H9 (cell line): ENCODE data around the gene DNAJC10. TPM values are rescaled to one million over a fixed set of nuclear protein-coding genes. Genes with fewer than 3 reads are reported as not detected.

Source experiments
- DNase-seq: peaks from one replicate; pipeline ENCODE4 v3.0.0-alpha.2; 2017
- H2AFZ ChIP-seq: one replicate; pipeline ENCODE4 v1.6.1; 2013; ENCODE audit warnings: mild to moderate bottlenecking, low read length, control low read depth, moderate library complexity
- H2AK5ac ChIP-seq: 2 replicates; pipeline ENCODE4 v1.6.1; 2013; ENCODE audit warnings: low read length, control low read depth, mixed read lengths; ENCODE audit not compliant: insufficient read length
- H2BK120ac ChIP-seq: one replicate; pipeline ENCODE4 v1.6.1; 2013; ENCODE audit warnings: low read depth, mild to moderate bottlenecking, low read length, control low read depth, inconsistent platforms; ENCODE audit not compliant: poor library complexity, severe bottlenecking
- H2BK12ac ChIP-seq: 2 replicates; pipeline ENCODE4 v1.6.1; 2013; ENCODE audit warnings: low read length, control low read depth, mixed read lengths, low read depth; ENCODE audit not compliant: insufficient read length
- H2BK15ac ChIP-seq: 2 replicates; pipeline ENCODE4 v1.6.1; 2013; ENCODE audit warnings: low read depth, low read length, control low read depth
- H2BK20ac ChIP-seq: one replicate; pipeline ENCODE4 v1.6.1; 2013; ENCODE audit warnings: low read depth, mild to moderate bottlenecking, low read length, control low read depth, inconsistent platforms; ENCODE audit not compliant: poor library complexity, severe bottlenecking
- H2BK5ac ChIP-seq: 2 replicates; pipeline ENCODE4 v1.6.1; 2013; ENCODE audit warnings: low read length, control low read depth, mixed read lengths; ENCODE audit not compliant: insufficient read length
- H3K14ac ChIP-seq: 2 replicates; pipeline ENCODE4 v1.6.1; 2013; ENCODE audit warnings: low read length, control low read depth; ENCODE audit not compliant: insufficient read depth
- H3K18ac ChIP-seq: 2 replicates; pipeline ENCODE4 v1.6.1; 2013; ENCODE audit warnings: low read depth, mild to moderate bottlenecking, mixed read lengths, low read length, control low read depth; ENCODE audit not compliant: insufficient read length
- H3K23ac ChIP-seq: 2 replicates; pipeline ENCODE4 v1.6.1; 2013; ENCODE audit warnings: low read length, control low read depth, mixed read lengths, low read depth; ENCODE audit not compliant: insufficient read length
- H3K23me2 ChIP-seq: 2 replicates; pipeline ENCODE4 v1.6.1; 2013; ENCODE audit warnings: low read depth, mild to moderate bottlenecking, mixed read lengths, low read length, control low read depth; ENCODE audit not compliant: insufficient read length, poor library complexity, severe bottlenecking
- H3K27ac ChIP-seq: 2 replicates; pipeline ENCODE4 v1.5.1; 2013; ENCODE audit warnings: low read length, control low read depth, mixed read lengths, low read depth; ENCODE audit not compliant: insufficient read length
- H3K27me3 ChIP-seq: 2 replicates; pipeline ENCODE4 v1.6.1; 2013; ENCODE audit warnings: low read length, control low read depth, inconsistent platforms; ENCODE audit not compliant: insufficient read depth
- H3K4ac ChIP-seq: 2 replicates; pipeline ENCODE4 v1.6.1; 2013; ENCODE audit warnings: low read depth, mild to moderate bottlenecking, control low read depth, inconsistent platforms, low read length, moderate library complexity
- H3K4me1 ChIP-seq: 2 replicates; pipeline ENCODE4 v1.6.1; 2013; ENCODE audit warnings: low read length, control low read depth, inconsistent platforms; ENCODE audit not compliant: insufficient read depth
- H3K4me2 ChIP-seq: 2 replicates; pipeline ENCODE4 v1.6.1; 2013; ENCODE audit warnings: low read length, control low read depth, mixed read lengths; ENCODE audit not compliant: insufficient read length, insufficient read depth
- H3K56ac ChIP-seq: 2 replicates; pipeline ENCODE4 v1.6.1; 2013; ENCODE audit warnings: low read depth, mild to moderate bottlenecking, mixed read lengths, low read length, control low read depth; ENCODE audit not compliant: insufficient read length
- H3K79me1 ChIP-seq: 2 replicates; pipeline ENCODE4 v1.6.1; 2013; ENCODE audit warnings: low read depth, mild to moderate bottlenecking, moderate library complexity, low read length, control low read depth, inconsistent platforms; ENCODE audit not compliant: insufficient read depth, poor library complexity, severe bottlenecking
- H3K79me2 ChIP-seq: 2 replicates; pipeline ENCODE4 v1.6.1; 2013; ENCODE audit warnings: low read length, control low read depth, inconsistent platforms; ENCODE audit not compliant: insufficient read depth
- H3K9ac ChIP-seq: 2 replicates; pipeline ENCODE4 v1.6.1; 2013; ENCODE audit warnings: low read length, control low read depth, mixed read lengths; ENCODE audit not compliant: insufficient read length; ENCODE audit errors: extremely low read depth
- H3K9me3 ChIP-seq: one replicate; pipeline ENCODE4 v1.6.1; 2013; ENCODE audit warnings: low read depth, low read length, inconsistent platforms; ENCODE audit not compliant: control insufficient read depth
- H3T11ph ChIP-seq: one replicate; pipeline ENCODE4 v1.6.1; 2013; ENCODE audit warnings: mild to moderate bottlenecking, low read length, control low read depth, inconsistent platforms
- H4K20me1 ChIP-seq: one replicate; pipeline ENCODE4 v1.6.1; 2013; ENCODE audit not compliant: control insufficient read depth, insufficient read length, insufficient read depth
- H4K5ac ChIP-seq: 2 replicates; pipeline ENCODE4 v1.6.1; 2013; ENCODE audit warnings: low read depth, mild to moderate bottlenecking, mixed read lengths, low read length, control low read depth; ENCODE audit not compliant: insufficient read length
- H4K8ac ChIP-seq: replicated peaks from 2 replicates; pipeline ENCODE4 v1.6.1; 2013; ENCODE audit warnings: low read length, control low read depth, mixed read lengths, low read depth; ENCODE audit not compliant: insufficient read length
- H4K91ac ChIP-seq: 2 replicates; pipeline ENCODE4 v1.6.1; 2013; ENCODE audit warnings: low read depth, mild to moderate bottlenecking, moderate library complexity, mixed read lengths, low read length, control low read depth; ENCODE audit not compliant: insufficient read length
- H3K27ac Mint-ChIP-seq, 3 experiments: 2 replicates in 2 of 3; 3 replicates in 1 of 3; pipeline ENCODE4 v1.8.0; 2020 to 2021; ENCODE audit warnings: mixed read lengths in 3 of 3, mild to moderate bottlenecking in 1 of 3, moderate library complexity in 1 of 3
- H3K27me3 Mint-ChIP-seq: 2 replicates; pipeline ENCODE4 v1.8.0; 2021; ENCODE audit warnings: low read depth, mild to moderate bottlenecking, moderate library complexity, mixed read lengths
- H3K36me3 Mint-ChIP-seq, 3 experiments: 2 replicates in 2 of 3; 3 replicates in 1 of 3; pipeline ENCODE4 v1.8.0; 2020 to 2021; ENCODE audit warnings: low read depth in 3 of 3, mixed read lengths in 3 of 3; ENCODE audit not compliant: insufficient read depth in 1 of 3
- H3K4me1 Mint-ChIP-seq, 2 experiments: 2 replicates each; pipeline ENCODE4 v1.8.0; 2020; ENCODE audit warnings: mixed read lengths in 2 of 2
- H3K4me3 Mint-ChIP-seq, 2 experiments: 2 replicates in 1 of 2; 3 replicates in 1 of 2; pipeline ENCODE4 v1.8.0; 2020 to 2021; ENCODE audit warnings: mild to moderate bottlenecking in 2 of 2, mixed read lengths in 2 of 2, moderate library complexity in 1 of 2
- H3K9me3 Mint-ChIP-seq, 2 experiments: 2 replicates in 1 of 2; 3 replicates in 1 of 2; pipeline ENCODE4 v1.8.0; 2020; ENCODE audit warnings: mild to moderate bottlenecking in 2 of 2, mixed read lengths in 2 of 2, moderate library complexity in 1 of 2
- WGBS: extraction: QIAGEN DNeasy Blood & Tissue Kit; methylation state at CpG from one replicate; pipeline ENCODE4 v1.1.7; 2013; ENCODE audit warnings: missing lambda C conversion rate, low lambda C conversion rate, mixed read lengths; ENCODE audit not compliant: insufficient read length; ENCODE audit errors: extremely low coverage; 5-methylcytosine and 5-hydroxymethylcytosine counted together
- total RNA-seq: library from RNA; stranded (reverse); gene quantifications from 2 replicates; pipeline ENCODE4 v1.2.1, GENCODE V29; 2021
- TF ChIP-seq, protein P1 (sequence below): fragments of 200-600 bp; sonication (generic); conservative IDR thresholded peaks from 3 replicates; pipeline ENCODE4 v1.8.0; 2021; ENCODE audit warnings: antibody characterized with exemption, mild to moderate bottlenecking

DNAJC10 gene
- total RNA-seq, 1 experiment from 2014 or later, result 129 TPM

DNA sequence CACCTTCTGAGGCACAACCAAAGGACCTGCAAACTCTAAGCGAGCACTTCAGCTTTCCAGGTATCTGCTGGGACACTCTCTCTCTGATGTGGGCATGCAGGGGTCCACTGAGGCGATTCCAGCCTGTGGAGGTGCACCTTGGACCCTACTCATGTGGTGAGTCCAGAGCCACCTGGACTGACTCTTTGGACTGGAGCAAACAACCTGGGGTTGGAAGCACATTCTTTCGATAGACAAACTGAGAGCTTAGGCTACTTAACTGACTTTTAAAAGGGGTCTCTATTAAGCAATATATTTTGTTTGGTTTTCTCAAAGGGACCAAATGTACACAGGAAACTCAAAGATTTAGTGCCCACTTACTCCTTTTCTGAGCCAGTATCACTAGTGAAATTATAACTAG lies 98.7 kb downstream of the DNAJC10 start:
- no peak overlapping the region for H3K23ac ChIP-seq
- no peak overlapping the region for H2AK5ac ChIP-seq
- Mint-ChIP-seq H3K36me3 (no peaks in the 10 kb centered on the region), H3K4me3 (no peak overlapping the region), H3K9me3 (no peaks in the 10 kb centered on the region; a peak in 1 of 5 replicates), H3K27me3 (peaks cover 3% of the 10 kb centered on the region), H3K4me1 (peaks cover 31 to 34% of the 10 kb centered on the region in 2 experiments), H3K27ac (no peak overlapping the region)
- no peaks in the 10 kb centered on the region for H3K27me3 ChIP-seq
- TF ChIP-seq, protein P1, sequence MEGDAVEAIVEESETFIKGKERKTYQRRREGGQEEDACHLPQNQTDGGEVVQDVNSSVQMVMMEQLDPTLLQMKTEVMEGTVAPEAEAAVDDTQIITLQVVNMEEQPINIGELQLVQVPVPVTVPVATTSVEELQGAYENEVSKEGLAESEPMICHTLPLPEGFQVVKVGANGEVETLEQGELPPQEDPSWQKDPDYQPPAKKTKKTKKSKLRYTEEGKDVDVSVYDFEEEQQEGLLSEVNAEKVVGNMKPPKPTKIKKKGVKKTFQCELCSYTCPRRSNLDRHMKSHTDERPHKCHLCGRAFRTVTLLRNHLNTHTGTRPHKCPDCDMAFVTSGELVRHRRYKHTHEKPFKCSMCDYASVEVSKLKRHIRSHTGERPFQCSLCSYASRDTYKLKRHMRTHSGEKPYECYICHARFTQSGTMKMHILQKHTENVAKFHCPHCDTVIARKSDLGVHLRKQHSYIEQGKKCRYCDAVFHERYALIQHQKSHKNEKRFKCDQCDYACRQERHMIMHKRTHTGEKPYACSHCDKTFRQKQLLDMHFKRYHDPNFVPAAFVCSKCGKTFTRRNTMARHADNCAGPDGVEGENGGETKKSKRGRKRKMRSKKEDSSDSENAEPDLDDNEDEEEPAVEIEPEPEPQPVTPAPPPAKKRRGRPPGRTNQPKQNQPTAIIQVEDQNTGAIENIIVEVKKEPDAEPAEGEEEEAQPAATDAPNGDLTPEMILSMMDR, result no peak
- H2BK20ac ChIP-seq, result no peak overlapping the region
- H4K5ac ChIP-seq, result no peak overlapping the region
- no peak overlapping the region for H2BK15ac ChIP-seq
- H4K20me1 ChIP-seq, result no peaks in the 10 kb centered on the region
- no peak overlapping the region for H3K56ac ChIP-seq
- no peak overlapping the region for H3K27ac ChIP-seq
- WGBS, result no CpG with 5 or more reads among the region's 3 CpGs
- peaks cover 8% of the 10 kb centered on the region; the same call in 1 of the 2 replicates for H3K4me1 ChIP-seq
- H3K23me2 ChIP-seq, result no peaks in the 10 kb centered on the region
- H2BK120ac ChIP-seq, result no peak overlapping the region
- H3K18ac ChIP-seq, result no peak overlapping the region
- H3K4ac ChIP-seq, result no peak overlapping the region
- no peak overlapping the region for H2BK12ac ChIP-seq
- no peak overlapping the region for H2AFZ ChIP-seq
- no peak overlapping the region for H3K4me2 ChIP-seq
- no peaks in the 10 kb centered on the region for H3K79me1 ChIP-seq
- H3K79me2 ChIP-seq, result no peaks in the 10 kb centered on the region
- no peak overlapping the region for H4K91ac ChIP-seq
- H2BK5ac ChIP-seq, result no peak overlapping the region
- H3K9ac ChIP-seq, result no peak overlapping the region
- no peak overlapping the region for H3K14ac ChIP-seq
- no peaks in the 10 kb centered on the region for H3K9me3 ChIP-seq
- H3T11ph ChIP-seq, result no peak overlapping the region
- DNase-seq, result no peak
- no peak overlapping the region for H4K8ac ChIP-seq
